Loucy (cell line): ENCODE data around the gene LRRC42.

Experiments
- H2AFZ ChIP-seq: fragments of 200-600 bp; sonication (generic); 2 replicates; pipeline ENCODE4 v1.6.0; 2016; ENCODE audit warnings: antibody characterized with exemption, mild to moderate bottlenecking, low read length, moderate library complexity
- H3F3A ChIP-seq: fragments of 200-600 bp; 2 replicates; pipeline ENCODE4 v1.6.0; 2016; ENCODE audit warnings: antibody characterized with exemption, low read depth, mild to moderate bottlenecking
- H3K27me3 ChIP-seq: fragments of 200-600 bp; sonication (generic); 2 replicates; pipeline ENCODE4 v1.6.1; 2014; ENCODE audit warnings: low read length, mild to moderate bottlenecking; ENCODE audit not compliant: insufficient read depth, poor library complexity, severe bottlenecking
- H3K36me3 ChIP-seq: fragments of 200-600 bp; sonication (generic); 2 replicates; pipeline ENCODE4 v1.6.1; 2016; ENCODE audit warnings: low read length; ENCODE audit not compliant: insufficient read depth
- H3K4me1 ChIP-seq: fragments of 200-600 bp; sonication (generic); 2 replicates; pipeline ENCODE4 v1.5.1; 2014; ENCODE audit warnings: low read length, mild to moderate bottlenecking; ENCODE audit not compliant: insufficient read depth, poor library complexity, severe bottlenecking
- H3K4me2 ChIP-seq: fragments of 200-600 bp; sonication (generic); 2 replicates; pipeline ENCODE4 v1.6.0; 2014; ENCODE audit warnings: antibody characterized with exemption, low read length, low read depth, mild to moderate bottlenecking; ENCODE audit not compliant: poor library complexity, severe bottlenecking
- H3K4me3 ChIP-seq: fragments of 200-600 bp; sonication (generic); 2 replicates; pipeline ENCODE4 v1.5.1; 2014; ENCODE audit warnings: low read length, mild to moderate bottlenecking, mixed read lengths; ENCODE audit not compliant: poor library complexity, severe bottlenecking
- H3K79me2 ChIP-seq: fragments of 200-600 bp; sonication (generic); 2 replicates; pipeline ENCODE4 v1.6.1; 2014; ENCODE audit warnings: low read length; ENCODE audit not compliant: insufficient read depth
- H3K9ac ChIP-seq: fragments of 200-600 bp; sonication (generic); 2 replicates; pipeline ENCODE4 v1.6.0; 2014; ENCODE audit warnings: mild to moderate bottlenecking, low read depth, low read length, moderate library complexity; ENCODE audit not compliant: poor library complexity, severe bottlenecking
- H3K9me2 ChIP-seq: fragments of 200-600 bp; sonication (generic); replicated peaks from 2 replicates; pipeline ENCODE4 v1.6.1; 2016; ENCODE audit warnings: low read depth, low read length, mixed read lengths
- H3K9me3 ChIP-seq: fragments of 200-600 bp; sonication (generic); 2 replicates; pipeline ENCODE4 v1.6.1; 2014; ENCODE audit warnings: mild to moderate bottlenecking, antibody characterized with exemption, low read length, low read depth; ENCODE audit not compliant: insufficient read depth
- H4K20me1 ChIP-seq: fragments of 200-600 bp; sonication (generic); 2 replicates; pipeline ENCODE4 v1.6.0; 2014; ENCODE audit warnings: antibody characterized with exemption, low read length, mild to moderate bottlenecking; ENCODE audit not compliant: insufficient read depth, poor library complexity, severe bottlenecking
- CTCF ChIP-seq: fragments of 200-600 bp; sonication (generic); conservative IDR thresholded peaks from 2 replicates; pipeline ENCODE4 v1.5.1; 2014; ENCODE audit warnings: mild to moderate bottlenecking, antibody characterized with exemption, low read length
- EZH2phosphoT487 ChIP-seq: fragments of 200-600 bp; IDR thresholded peaks from 2 replicates; pipeline ENCODE4 v1.6.1; 2018; ENCODE audit warnings: antibody characterized with exemption, mild to moderate bottlenecking, moderate library complexity, borderline replicate concordance

LRRC42 gene

GRCh38 chr1:53899708-53900107 is 46.4 kb upstream of the LRRC42 start:
- Histone ChIP-seq H3K27me3 (no peaks in the 10 kb centered on the region), H3K4me1 (no peaks in the 10 kb centered on the region), H3K4me3 (no peak overlapping the region), H3F3A (no peaks in the 10 kb centered on the region), H3K9me3 (no peaks in the 10 kb centered on the region), H2AFZ (no peak overlapping the region), H3K79me2 (no peaks in the 10 kb centered on the region), H3K4me2 (no peak overlapping the region), H4K20me1 (no peaks in the 10 kb centered on the region), H3K9me2 (no peaks in the 10 kb centered on the region), H3K9ac (no peak overlapping the region), H3K36me3 (no peaks in the 10 kb centered on the region)
- TF ChIP-seq CTCF (no peak), EZH2phosphoT487 (no peak)

DNA sequence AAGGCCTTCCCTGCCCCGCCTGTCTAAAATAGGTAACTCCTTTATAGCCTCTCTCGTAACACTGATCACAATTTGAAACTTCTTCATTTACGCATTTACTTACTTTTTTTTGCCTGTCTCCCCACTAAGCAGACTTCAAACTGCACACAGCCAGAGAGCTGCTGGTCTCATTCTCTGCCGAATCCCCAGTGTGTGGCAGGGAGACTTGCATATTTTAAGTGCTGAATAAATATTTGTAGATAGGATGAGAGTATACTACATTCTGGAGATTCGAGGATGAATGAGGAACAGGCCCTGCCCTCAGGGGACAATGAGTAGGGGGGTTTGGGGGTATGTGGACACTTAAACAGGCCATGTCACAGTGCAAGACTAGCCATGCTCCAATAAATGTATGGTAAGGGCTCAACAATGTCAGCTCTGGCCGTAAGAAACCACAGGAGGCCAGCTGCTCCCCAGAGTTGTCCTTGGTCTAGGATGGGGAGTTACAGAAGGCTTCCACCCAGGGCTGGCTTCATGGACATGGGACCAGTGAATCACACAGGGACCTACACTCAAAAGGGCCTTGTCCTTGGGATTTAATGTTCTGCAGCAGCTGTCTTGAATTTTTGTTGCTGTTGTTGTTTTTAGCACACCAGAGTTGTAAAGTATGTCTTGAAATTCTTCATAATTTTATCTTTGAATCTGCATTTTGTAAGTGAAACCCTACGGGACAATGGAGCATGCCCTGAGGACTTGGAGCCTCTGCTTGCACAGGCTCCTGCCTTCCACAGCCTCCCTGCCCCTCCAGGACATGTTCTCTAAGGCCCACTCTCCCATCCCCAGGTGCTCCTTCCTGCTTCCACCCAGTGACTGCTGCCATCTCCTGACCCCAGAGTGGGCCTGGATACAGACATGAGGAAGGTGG is 43.7 kb upstream of the LRRC42 start:
- H3F3A ChIP-seq: no peaks in the 10 kb centered on the region
- H3K27me3 ChIP-seq: no peaks in the 10 kb centered on the region
- H3K4me2 ChIP-seq: no peak overlapping the region
- H3K79me2 ChIP-seq: no peaks in the 10 kb centered on the region
- H3K9ac ChIP-seq: no peak overlapping the region
- H3K9me3 ChIP-seq: no peaks in the 10 kb centered on the region
- H3K9me2 ChIP-seq: no peaks in the 10 kb centered on the region
- no peaks in the 10 kb centered on the region for H3K4me1 ChIP-seq
- H4K20me1 ChIP-seq: no peaks in the 10 kb centered on the region
- H3K4me3 ChIP-seq: no peak overlapping the region
- H2AFZ ChIP-seq: no peak overlapping the region
- H3K36me3 ChIP-seq: no peaks in the 10 kb centered on the region
- TF ChIP-seq CTCF (no peak), EZH2phosphoT487 (no peak)

- H3K9ac ChIP-seq: no peak overlapping the region
- H3K36me3 ChIP-seq: no peaks in the 10 kb centered on the region
- H3F3A ChIP-seq: no peaks in the 10 kb centered on the region
- H2AFZ ChIP-seq: no peak overlapping the region
- H3K4me3 ChIP-seq: no peak overlapping the region
- no peaks in the 10 kb centered on the region for H3K9me2 ChIP-seq
- H3K9me3 ChIP-seq: no peaks in the 10 kb centered on the region
- no peaks in the 10 kb centered on the region for H3K27me3 ChIP-seq
- TF ChIP-seq CTCF (no peak), EZH2phosphoT487 (no peak)
- no peaks in the 10 kb centered on the region for H3K79me2 ChIP-seq
- no peaks in the 10 kb centered on the region for H3K4me1 ChIP-seq
- no peaks in the 10 kb centered on the region for H4K20me1 ChIP-seq
- H3K4me2 ChIP-seq: no peak overlapping the region
Observed at GRCh38 chr1:53905509-53905908, 40.6 kb upstream of the LRRC42 start.
